Measurements from ENCODE around the gene PTPRZ1.

GRCh38 chr7:121862591-121862990, 10.4 kb upstream of the PTPRZ1 start:
- TF ChIP-seq POLR2AphosphoS5 (IDR thresholded peaks at IDR 0.05; ENCODE audit: low read depth, low read length) (no peak), REST (IDR thresholded peaks at IDR 0.05; ENCODE audit: insufficient read depth in 1 of 2, low read depth in 2 of 2, low read length in 2 of 2) (no peak), SIN3A (IDR thresholded peaks at IDR 0.05; ENCODE audit: borderline replicate concordance, insufficient read depth, low read length) (no peak)
